Measurements from ENCODE around the gene TAB3.

Gene TAB3

GRCh38 chrX:30889147-30890140, at the start of gene TAB3:
TSS of gene TAB3 (minus strand) at chrX:30889254. CDS start at chrX:30859588, 29,666 bp downstream.
- peak; percentile 87 for DNase-seq

- DNase-seq: no peak
Observed at GRCh38 chrX:30938295-30938694, 49.2 kb upstream of the TAB3 start.

GRCh38 chrX:30935985-30936384, 46.9 kb upstream of the TAB3 start:
- no peak for DNase-seq

GRCh38 chrX:30931920-30932319, 42.9 kb upstream of the TAB3 start:
- DNase-seq: no peak

GRCh38 chrX:30930679-30931078, 41.6 kb upstream of the TAB3 start:
- no peak for DNase-seq

- DNase-seq: no peak
Observed at GRCh38 chrX:30930143-30930542, 41.1 kb upstream of the TAB3 start.

GRCh38 chrX:30920271-30920670, 31.2 kb upstream of the TAB3 start:
- no peak for DNase-seq

- DNase-seq: no peak
Observed at GRCh38 chrX:30918480-30918879, 29.4 kb upstream of the TAB3 start.

GRCh38 chrX:30913492-30913891, 24.4 kb upstream of the TAB3 start:
- DNase-seq: no peak

- DNase-seq: no peak
Observed at GRCh38 chrX:30910124-30910860, 21.2 kb upstream of the TAB3 start.

GRCh38 chrX:30906726-30907125, 17.7 kb upstream of the TAB3 start:
- no peak for DNase-seq

- DNase-seq: no peak
Observed at GRCh38 chrX:30905321-30905720, 16.3 kb upstream of the TAB3 start.

GRCh38 chrX:30904632-30905031, 15.6 kb upstream of the TAB3 start:
- no peak for DNase-seq

- no peak for DNase-seq
Observed at GRCh38 chrX:30904186-30904585, 15.1 kb upstream of the TAB3 start.

GRCh38 chrX:30900227-30900626, 11.2 kb upstream of the TAB3 start:
- DNase-seq: no peak

- DNase-seq: no peak
Observed at GRCh38 chrX:30898886-30899285, 9.8 kb upstream of the TAB3 start.

- no peak for DNase-seq
Observed at GRCh38 chrX:30895370-30895769, 6.3 kb upstream of the TAB3 start.

- DNase-seq: no peak
Observed at GRCh38 chrX:30893206-30893605, 4.2 kb upstream of the TAB3 start.

- DNase-seq: no peak
Observed at GRCh38 chrX:30892591-30892990, 3.5 kb upstream of the TAB3 start.

- DNase-seq: peak; percentile 56
Observed at GRCh38 chrX:30888526-30889146, 418 bp downstream of the TAB3 start.

- peak; percentile 56 for DNase-seq
Observed at GRCh38 chrX:30887721-30888120, 1.3 kb downstream of the TAB3 start.

GRCh38 chrX:30887288-30887687, 1.8 kb downstream of the TAB3 start:
- DNase-seq: no peak

GRCh38 chrX:30885136-30885535, 3.9 kb downstream of the TAB3 start:
- DNase-seq: no peak

- no peak for DNase-seq
Observed at GRCh38 chrX:30883138-30883537, 5.9 kb downstream of the TAB3 start.
